WTC11 (cell line): ENCODE data around the gene REELD1.

Source experiments
- CTCF ChIP-seq: fragments of 200-600 bp; IDR thresholded peaks from 2 replicates; pipeline ENCODE4 v1.8.0; 2022; ENCODE audit warnings: antibody characterized with exemption
- KAT7 ChIP-seq: sonication (generic); formaldehyde crosslinking; IDR thresholded peaks from 2 replicates; pipeline ENCODE4 v1.8.1; 2023; ENCODE audit warnings: missing genetic modification reagents, mild to moderate bottlenecking, borderline replicate concordance
- MLX ChIP-seq: sonication (generic); formaldehyde crosslinking; IDR thresholded peaks from 2 replicates; pipeline ENCODE4 v1.8.1; 2023; ENCODE audit warnings: mild to moderate bottlenecking, missing genetic modification reagents, moderate library complexity
- ZBTB21 ChIP-seq: sonication (generic); formaldehyde crosslinking; IDR thresholded peaks from 2 replicates; pipeline ENCODE4 v1.8.1; 2023; ENCODE audit warnings: mild to moderate bottlenecking, missing genetic modification reagents, borderline replicate concordance
- ZNF263 ChIP-seq: sonication (generic); formaldehyde crosslinking; IDR thresholded peaks from 2 replicates; pipeline ENCODE4 v1.8.1; 2022; ENCODE audit warnings: low read depth, mild to moderate bottlenecking, moderate library complexity, missing genetic modification reagents

GRCh38 chr4:146257511-146257910 is 43.2 kb downstream of the REELD1 start:
- TF ChIP-seq KAT7 (CRISPR knock-in tag) (no peak), MLX (no peak), ZBTB21 (CRISPR knock-in tag) (no peak), CTCF (no peak), ZNF263 (CRISPR knock-in tag) (no peak)
